HT1080 (cell line): Measurements from ENCODE around the gene PGA3. TPM values are rescaled to one million over a fixed set of nuclear protein-coding genes. Genes with fewer than 3 reads are reported as not detected.
"Not testable (repeated sequence)": the region's sequence is repeated elsewhere in the genome, so short reads cannot be mapped to it uniquely, and the experiment has no call there.

Experiments used
- DNase-seq: peaks from one replicate; pipeline ENCODE4 v3.0.0-alpha.2; 2015; ENCODE audit warnings: low read depth
- total RNA-seq: library from RNA; depleted of rRNA; stranded (reverse); fragments of >200 nt; shearing (Covaris generic); gene quantifications from 2 replicates; pipeline ENCODE4 v1.2.3, GENCODE V29; 2014

PGA3 gene
- total RNA-seq, 1 experiment from 2014 or later, result not detected

DNA sequence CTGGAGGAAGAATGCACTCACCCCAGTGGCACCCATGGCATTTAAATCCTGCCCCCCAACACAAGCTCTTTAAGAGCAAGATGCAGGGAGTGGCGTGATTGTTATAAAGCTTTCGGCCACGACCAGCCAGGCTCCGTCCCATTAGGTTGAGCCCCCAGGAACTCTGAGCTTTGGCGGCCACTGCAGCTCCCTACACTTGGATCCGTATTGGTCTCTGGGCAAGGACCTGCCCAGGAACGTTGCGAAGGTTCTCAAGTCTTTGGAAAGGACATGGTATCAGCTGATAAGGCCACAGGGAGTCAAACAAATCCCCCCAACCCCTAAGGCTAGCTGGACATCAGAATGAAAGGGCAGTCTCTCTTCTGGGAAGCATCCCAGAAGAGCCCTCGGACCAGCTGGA lies 32.7 kb upstream of the PGA3 start:
- no peak for DNase-seq

DNA sequence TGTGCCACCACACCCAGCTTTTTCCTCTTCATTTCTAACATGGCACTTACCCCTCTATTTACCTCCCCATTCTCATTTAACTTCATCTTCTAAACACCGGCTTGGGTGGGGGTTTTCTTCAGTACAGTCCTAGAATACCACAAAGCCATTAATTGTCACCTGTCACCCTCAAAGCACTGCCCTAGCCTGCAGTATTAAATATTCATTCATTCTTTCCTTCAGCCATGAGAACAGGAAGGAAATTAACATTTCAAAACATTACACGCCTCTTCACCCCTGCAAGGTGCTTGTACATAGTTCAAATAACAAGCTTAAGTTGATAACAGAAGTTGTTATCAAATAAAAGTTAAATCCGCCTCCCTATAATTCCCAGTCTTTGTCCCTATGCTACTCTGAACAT lies 31.4 kb upstream of the PGA3 start:
- DNase-seq, result no peak

DNA sequence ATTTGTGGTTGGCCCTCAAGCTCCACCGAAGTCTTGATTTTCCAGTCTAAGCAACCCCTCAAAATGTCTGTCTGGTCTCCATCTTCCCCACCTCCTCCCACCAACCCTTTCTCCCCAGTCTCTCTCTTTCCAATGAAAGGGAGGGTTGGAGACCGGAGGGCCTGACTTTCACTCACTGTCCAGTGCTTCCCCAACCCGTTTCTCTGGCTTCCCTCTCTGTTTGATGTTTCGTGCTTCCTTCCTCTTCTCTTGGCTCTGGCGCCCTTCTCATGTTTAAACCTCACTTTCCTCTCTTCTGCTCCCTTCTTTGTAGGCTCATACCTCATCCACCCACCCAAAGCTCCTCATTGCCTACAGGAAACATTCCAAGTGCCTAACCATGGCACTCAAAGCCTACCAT lies 31.0 kb upstream of the PGA3 start:
- no peak for DNase-seq

DNA sequence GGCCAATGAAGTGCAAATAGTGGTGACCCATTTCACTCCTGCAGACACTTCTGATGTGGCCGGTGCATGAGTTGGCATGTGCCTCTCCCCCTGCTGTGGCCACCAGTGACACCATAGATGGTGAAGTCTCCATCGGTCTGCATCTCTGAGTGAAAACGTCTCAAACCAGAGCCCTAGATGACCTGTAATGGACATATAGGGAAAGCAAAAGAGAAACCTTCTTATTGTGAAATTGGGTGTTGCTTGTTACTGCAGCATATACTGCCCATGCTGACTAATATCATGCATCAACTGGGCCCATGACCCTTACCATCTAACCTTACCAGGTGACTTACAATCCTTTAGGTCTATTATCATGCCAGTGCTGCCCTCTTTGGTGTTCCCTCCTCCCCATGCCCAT lies 30.4 kb upstream of the PGA3 start:
- DNase-seq, result no peak

DNA sequence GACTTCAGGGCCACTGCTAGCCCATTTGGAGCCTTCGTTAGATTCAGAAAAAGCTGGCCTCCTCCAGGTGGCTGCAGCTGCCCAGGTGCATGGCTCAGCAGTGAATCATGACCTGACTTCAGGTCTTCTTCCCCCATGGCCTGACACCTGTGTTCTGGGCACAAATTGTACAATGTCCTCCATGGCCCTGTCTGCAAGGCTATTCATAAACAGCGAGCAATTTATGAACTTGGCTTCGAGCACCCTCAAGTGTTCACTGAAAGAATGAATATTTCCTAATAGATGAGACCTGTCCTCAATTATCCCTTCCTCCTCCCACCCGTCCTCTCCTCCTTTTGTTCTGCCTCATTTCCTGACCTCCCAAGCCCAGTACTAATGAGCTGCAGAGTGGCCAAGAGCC lies 29.9 kb upstream of the PGA3 start:
- peak; percentile 28 for DNase-seq

DNA sequence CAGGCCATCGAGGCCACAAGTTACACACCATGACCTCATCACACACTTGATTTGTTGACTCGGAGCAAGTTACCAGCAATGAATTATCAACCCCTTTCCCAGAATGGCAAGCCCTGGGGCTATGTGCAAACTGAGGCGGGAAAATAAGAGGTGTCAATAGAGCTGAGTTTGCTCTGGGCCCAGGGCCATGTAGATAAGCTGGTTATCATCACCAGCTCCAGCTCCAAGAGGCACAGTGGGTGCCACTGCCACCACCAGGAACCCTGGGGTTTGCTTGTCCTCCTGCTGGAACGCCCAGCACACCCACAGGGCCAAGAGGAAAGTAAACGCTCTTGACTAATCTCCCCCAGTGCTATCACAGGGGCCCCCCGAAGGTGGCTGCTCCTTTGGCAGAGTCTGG lies 29.0 kb upstream of the PGA3 start:
- no peak for DNase-seq

DNA sequence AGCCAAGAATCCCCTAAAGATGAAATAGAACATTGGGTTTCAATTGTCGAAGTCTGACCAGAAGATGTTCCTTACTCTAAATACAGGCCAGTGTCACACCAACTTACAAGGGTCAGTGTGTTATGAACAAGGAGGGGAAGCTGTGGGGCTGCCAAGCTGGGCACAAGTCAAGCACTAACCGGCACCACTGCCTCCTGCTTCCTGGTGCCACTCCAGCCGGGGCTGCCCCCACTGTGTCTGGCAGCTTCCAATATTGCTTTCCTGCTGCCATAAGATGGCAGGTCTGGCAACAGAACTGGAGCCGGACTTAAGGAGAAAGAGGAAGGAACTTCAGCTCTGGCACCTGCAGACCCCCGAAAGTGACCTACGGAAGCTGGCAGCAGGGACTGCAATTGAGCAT lies 28.4 kb upstream of the PGA3 start:
- no peak for DNase-seq

DNA sequence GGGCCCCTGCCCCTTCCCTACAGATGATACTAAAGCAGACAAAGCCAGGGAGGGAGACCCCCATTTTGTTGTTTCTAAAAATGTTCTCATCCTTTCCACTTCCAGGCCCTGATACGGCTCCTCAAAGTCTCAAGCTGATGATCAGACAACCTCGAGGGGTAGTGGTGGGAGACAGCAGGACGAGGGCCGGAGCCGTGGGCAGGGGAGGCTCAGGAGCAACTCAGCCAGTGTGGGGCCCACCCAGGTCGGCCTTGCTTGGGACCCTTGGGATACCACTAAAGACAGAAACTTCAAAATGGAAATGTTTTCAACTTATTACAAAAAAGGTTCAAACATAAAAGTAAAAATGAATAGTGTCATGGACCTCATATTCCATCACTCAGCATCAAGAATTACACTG lies 26.9 kb upstream of the PGA3 start:
- no peak for DNase-seq

DNA sequence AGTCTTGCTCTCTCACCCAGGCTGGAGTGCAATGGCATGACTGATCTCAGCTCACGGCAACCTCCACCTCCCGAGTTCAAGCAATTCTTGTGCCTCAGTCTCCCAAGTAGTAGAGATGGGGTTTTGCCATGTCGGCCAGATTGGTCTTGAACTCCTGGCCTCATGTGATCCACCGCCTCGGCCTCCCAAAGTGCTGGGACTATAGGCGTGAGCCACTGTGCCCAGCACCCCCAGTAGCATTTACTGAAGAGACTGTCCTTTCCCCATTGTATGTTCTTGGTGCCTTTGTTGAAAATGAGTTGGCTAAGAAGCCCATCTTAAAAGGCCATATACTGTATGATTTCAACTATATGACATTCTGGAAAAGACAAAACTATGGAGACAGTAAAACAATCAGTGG lies 23.1 kb upstream of the PGA3 start:
- not testable (repeated sequence) for DNase-seq

DNA sequence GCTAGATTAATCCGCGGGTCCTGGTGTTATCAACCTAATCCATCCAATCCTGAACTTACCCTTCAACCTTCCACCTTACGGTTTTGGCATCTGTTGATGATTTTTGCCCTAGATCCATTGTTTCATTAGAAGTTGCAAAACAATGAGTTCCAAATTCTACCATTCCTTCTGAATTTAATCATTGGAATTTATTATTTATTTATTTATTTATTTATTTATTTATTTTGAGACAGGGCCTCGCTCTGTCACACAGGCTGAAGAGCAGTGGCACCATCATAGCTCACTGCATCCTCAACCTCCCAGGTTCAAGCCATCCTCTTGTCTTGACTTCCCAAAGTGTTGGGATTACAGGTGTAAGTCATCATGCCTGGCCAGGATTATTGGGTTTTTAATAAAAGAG lies 21.8 kb upstream of the PGA3 start:
- no peak for DNase-seq

DNA sequence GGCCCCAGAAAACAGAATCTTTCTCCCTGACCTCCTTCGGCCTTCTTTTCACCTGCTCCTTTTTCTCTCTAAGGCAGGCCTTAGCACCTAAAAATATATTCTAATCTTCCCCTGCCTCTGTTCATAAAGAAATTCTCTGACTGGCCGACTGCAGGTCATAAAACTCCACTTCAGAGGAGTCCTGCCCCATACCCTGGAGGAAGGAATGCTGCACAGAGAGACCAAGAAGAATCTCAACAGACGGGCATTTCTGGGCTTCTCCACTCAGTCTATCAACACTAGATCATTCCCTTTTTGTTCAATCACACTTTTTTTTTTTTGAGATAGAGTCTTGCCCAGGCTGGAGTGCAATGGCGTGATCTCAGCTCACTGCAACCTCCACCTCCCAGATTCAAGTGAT lies 19.7 kb upstream of the PGA3 start:
- no peak for DNase-seq

DNA sequence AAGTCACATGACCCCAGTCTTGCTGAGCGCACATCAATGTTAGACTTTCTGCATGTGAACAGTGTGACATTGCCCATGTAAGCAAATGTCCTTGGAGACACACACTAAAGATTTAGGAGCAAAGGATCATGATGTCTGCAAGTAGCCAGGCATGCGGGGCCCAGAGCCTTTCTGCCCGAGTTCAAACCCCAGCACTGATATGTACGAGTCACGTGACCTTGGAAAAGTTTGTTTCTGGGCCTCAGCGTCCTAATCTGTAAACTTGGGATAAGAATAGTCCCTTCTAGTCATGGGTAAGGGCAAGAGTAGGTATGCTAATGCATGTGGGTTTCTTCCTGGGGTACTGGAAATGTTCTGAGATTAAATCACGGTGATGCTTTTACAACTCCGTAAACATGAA lies 16.8 kb upstream of the PGA3 start:
- DNase-seq, result no peak

DNA sequence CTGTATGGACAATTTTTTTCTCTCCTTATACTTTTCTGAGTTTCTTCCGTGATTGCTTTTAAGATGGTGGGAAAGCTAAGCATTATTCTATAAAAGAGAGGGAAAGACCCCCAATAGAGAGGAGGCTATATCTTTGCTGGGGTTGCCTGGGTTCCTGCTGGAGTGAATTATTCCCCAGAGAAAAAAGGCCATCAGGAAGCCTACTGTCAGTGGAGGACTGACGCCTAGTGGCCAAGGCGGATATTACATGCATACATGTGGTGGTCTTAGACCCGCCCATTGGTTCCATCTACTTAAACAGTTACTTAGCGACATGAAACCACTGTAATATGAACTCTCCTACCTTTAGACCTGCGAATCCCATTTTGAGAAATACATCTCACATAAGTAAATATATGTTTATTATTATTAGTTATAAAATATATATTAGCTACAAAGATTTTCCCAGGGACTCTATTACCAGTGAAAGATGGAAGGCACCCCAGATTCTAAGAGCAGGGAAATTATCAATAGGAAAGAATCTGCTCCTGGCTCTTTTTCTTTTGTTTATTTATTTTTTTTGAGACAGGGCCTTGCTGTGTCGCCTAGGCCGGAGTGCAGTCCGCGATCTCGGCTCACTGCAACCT lies 15.7 kb upstream of the PGA3 start:
- DNase-seq, result peak; percentile 41

DNA sequence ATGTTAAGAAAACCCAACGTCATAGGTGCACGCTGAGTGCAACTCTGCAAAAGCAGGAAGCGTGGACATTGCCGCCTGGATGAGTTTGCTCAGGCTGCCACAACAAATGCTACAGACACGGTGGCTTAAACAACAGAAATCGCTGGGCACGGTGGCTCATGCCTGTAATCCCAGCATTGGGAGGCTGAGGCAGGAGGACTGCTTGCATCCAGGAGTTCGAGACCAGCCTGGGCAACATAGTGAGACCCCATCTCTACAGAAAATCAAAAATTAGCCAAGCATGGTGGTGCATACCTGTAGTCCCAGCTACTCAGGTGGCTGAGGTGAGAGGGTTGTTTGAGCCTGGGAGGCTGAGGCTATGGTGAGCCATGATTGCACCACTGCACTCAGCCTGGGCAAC lies 13.4 kb upstream of the PGA3 start:
- DNase-seq, result no peak

DNA sequence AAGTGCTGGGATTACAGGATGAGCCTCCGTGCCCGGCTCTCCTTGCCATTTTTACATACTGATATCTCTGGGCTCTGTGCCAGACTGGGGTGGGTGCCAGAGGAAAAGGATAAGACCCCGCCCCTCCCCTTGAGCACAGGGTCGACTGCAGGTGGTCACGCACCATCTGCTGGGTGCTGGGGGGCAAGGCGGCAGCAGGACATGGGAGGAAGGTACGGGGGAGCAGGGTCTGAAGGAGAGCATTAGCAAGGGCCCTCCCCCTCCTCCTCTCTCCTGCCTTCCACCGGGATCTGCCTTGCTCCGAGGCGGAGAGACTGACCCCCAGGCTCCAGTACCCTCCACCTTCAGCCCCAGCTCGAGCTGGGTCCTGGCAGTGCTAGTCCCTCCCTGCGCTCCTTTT lies 9.7 kb upstream of the PGA3 start:
- DNase-seq, result no peak

DNA sequence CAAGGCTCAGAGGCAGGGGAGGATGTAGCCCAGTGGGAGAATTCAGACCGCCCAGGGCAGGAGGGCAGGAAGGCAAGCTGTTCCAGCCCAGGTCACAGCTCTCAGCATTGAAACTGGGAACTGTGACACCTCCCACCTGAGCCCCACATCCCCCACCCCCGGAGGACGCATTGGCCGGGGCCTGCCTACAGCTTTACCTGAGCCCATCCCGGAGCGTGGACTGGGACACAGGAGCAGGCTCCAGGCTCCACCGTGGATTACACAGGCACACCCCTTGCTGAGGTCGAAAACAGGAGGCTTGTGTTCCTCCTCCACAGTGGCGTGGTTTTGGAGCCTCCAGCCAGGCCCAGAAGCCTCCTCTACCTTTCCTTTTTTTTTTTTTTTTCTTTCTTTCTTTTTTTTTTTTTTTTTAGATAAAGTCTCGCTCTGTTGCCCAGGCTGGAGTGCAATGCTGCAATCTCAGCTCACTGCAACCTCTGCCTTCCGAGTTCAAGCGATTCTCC lies 9.1 kb upstream of the PGA3 start:
- no peak for DNase-seq

DNA sequence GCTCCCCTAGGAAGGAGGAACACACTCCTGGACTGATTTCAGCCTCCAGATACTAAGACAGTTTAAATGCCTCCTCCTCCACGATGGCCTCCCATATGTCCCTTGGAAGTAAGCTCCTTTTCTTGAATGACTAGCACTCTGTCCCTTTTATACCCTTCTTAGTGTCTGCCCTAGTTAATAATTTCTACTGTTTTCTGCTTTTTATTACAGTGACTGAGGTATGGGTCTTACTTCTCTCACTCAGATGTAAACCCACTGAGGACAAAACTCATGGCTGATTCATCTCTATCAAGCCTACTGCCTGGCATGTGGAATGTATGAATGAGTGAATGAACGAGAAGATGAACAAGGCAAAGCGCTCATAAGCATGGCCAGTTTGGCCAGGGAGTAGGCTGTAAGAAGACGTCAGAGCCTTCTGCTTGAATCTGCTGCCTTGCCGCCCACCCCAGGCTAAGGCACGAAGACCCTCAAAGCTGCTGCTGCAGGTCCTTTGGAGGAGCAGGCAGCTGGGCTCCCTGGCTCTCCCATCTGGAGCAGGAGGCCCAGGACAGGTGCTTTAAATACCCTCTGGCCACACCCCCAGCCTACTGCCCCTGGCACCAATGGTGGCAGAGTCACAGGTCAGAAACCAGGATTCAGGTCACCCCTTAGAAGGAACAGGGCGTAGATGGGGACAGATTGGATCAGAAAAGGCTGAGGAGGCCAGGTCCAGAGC lies 8.2 kb upstream of the PGA3 start:
- DNase-seq, result no peak

DNA sequence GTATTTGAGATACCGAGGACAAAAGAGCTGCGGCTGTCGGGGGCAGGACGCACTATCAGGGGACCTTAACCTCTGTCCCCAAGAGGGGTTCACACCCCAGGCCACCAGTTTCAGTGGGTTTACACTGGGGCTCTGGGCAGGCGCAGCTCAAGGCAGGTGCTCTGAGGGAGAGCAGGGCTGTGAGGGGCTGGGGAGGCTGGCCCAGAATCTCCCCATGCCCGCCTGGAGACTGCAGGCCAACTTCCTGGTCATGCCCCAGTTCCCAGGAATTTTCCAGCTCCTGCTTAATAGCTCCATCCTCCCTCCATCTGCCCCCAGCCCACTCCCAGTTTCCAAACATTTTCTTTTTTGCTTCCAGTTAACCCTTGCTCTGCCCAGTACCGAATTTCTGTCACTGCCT lies 7.6 kb upstream of the PGA3 start:
- no peak for DNase-seq

DNA sequence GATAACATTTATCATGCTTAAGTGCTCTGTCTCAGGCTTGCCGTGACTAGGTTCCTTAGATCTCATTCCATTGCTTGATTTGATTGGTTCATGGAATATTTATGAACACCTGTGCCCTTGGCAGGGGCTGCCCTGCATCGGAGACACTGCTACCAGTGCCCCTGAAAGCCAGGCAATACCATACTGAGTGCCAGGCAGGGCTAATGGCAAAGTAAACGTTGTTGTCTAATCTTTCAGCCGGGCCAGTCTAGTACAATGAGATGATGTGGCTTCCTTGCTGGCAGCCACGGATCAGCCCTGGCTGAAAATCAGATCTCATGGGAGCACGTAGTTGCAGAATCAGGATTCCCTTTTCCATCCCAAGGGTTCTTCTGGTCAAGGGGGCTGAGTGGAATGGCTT lies 5.0 kb upstream of the PGA3 start:
- no peak for DNase-seq

DNA sequence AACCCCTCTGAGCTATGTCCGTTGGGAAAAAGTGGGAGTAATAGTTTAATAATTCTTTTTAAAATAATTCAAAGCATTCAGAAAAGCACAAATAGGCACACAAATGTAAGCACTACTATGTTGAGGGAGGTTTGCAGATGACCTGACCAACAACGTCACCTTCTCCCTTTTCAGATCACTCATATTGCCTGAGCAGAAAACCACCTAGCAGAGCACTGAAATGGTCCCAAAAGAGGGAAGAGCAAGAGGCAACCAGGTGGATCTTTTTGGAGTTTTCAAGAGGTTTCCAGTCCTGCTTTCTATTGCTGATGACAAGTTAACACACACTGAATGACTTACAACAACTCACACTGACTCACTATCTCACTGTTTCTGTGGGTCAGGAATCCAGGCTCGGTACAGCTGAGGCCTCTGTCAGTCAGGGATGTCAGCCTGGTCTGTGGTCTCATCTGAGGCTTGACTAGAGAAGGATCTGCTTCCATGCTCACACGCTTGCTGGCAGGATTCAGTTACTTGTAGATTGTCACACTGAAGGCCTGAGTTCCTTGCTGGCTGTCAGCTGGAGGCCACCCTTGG lies 4.3 kb upstream of the PGA3 start:
- DNase-seq, result no peak

DNA sequence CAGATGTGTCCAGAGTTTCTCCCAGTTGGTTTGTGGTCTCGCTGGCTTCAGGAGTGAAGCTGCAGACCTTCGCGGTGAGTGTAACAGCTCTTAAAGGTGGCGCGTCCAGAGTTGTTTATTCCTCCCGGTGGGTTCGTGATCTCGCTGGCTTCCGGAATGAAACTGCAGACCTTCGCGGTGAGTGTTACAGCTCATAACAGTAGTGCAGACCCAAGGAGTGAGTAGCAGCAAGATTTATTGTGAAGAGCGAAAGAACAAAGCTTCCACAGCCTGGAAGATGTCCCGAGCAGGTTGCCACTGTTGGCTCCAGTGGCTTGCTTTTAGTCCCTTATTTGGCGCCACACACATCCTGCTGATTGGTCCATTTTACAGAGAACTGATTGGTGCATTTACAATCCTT lies 1.8 kb upstream of the PGA3 start:
- no peak for DNase-seq

DNA sequence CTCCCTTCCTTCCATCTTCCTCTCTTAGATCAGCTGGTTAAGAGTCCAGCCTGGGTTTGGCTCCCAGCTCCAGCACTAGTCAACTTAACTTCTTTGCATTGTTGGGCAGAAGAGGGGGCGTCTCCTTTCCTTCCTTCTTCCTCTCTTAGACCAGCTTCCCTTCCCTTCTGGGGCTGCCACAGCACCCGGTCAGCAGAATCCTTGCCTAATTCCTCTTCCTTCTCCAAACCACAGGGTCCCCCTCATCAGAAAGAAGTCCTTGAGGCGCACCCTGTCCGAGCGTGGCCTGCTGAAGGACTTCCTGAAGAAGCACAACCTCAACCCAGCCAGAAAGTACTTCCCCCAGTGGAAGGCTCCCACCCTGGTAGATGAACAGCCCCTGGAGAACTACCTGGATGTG lies 558 bp downstream of the PGA3 start:
- DNase-seq, result not testable (repeated sequence)

DNA sequence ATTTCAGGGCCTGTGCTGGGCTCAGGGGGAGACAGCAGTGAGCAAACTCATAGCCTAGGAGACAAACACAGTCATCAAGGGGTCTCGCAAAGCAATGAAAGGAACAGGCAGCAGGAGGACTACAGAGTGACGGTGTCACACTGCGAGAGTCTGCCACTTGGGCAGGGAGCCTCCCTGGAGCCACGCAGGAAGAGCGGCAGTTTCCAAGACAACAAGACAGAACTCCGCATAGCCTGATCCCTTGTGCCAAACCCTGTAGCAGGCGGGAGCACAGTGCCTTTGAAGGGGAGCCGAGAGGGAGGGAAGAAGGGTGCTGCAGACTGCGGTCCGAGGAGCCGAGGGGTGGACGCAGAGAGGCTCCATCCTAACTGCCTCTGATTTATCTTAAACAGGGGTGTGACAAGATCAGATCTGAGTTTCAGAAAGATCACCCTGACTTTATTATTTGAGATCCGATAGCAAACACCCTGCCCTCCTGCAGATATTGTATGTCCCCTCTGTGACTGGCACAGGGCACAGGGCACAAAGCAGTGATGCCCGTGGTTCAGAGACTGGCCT lies 1.3 kb downstream of the PGA3 start:
- not testable (repeated sequence) for DNase-seq
